HepG2 (cell line): ENCODE results near the gene FITM1. TPM values are rescaled to one million over a fixed set of nuclear protein-coding genes. Genes with fewer than 3 reads are reported as not detected.

Source experiments
- ARID5B ChIP-seq: IDR thresholded peaks from 2 replicates; pipeline ENCODE4 v1.4.0; 2020; ENCODE audit warnings: mild to moderate bottlenecking, missing genetic modification reagents
- BCL6 ChIP-seq: IDR thresholded peaks from 2 replicates; pipeline ENCODE4 v1.6.1; 2016; ENCODE audit warnings: missing genetic modification reagents, missing compliant biosample characterization
- CENPX ChIP-seq: sonication (generic); formaldehyde crosslinking; IDR thresholded peaks from 2 replicates; pipeline ENCODE4 v1.9.0; 2021; ENCODE audit warnings: mild to moderate bottlenecking, missing genetic modification reagents, moderate library complexity
- DRAP1 ChIP-seq: IDR thresholded peaks from 2 replicates; pipeline ENCODE4 v1.6.1; 2016; ENCODE audit warnings: missing genetic modification reagents, missing compliant biosample characterization
- GABPA ChIP-seq, 2 experiments: IDR thresholded peaks; 2 replicates each; pipeline ENCODE4 v1.6.1; 2011 to 2016; ENCODE audit warnings: low read depth in 2 of 2, low read length in 1 of 2, missing biosample characterization in 1 of 2, missing genetic modification characterization in 1 of 2
- IRF2 ChIP-seq: IDR thresholded peaks from 2 replicates; pipeline ENCODE4 v1.6.1; 2018; ENCODE audit warnings: missing genetic modification reagents, missing compliant biosample characterization
- SAFB2 ChIP-seq: sonication (generic); formaldehyde crosslinking; IDR thresholded peaks from 2 replicates; pipeline ENCODE4 v1.5.1; 2020; ENCODE audit warnings: missing genetic modification reagents, low read depth, mild to moderate bottlenecking, borderline replicate concordance
- SAP130 ChIP-seq: IDR thresholded peaks from 2 replicates; pipeline ENCODE4 v1.6.1; 2016; ENCODE audit warnings: low read depth
- TBX3 ChIP-seq: fragments of 450-650 bp; IDR thresholded peaks from 2 replicates; pipeline ENCODE4 v1.6.1; 2017; ENCODE audit warnings: antibody characterized with exemption, mild to moderate bottlenecking, inconsistent platforms, borderline replicate concordance
- TRAFD1 ChIP-seq: sonication (generic); formaldehyde crosslinking; IDR thresholded peaks from 2 replicates; pipeline ENCODE4 v1.5.1; 2020; ENCODE audit warnings: missing genetic modification reagents, mild to moderate bottlenecking, borderline replicate concordance
- ZNF292 ChIP-seq: sonication (generic); formaldehyde crosslinking; IDR thresholded peaks from 2 replicates; pipeline ENCODE4 v1.8.1; 2022; ENCODE audit warnings: mild to moderate bottlenecking, low read depth, missing genetic modification reagents, borderline replicate concordance
- ZNF431 ChIP-seq: sonication (generic); formaldehyde crosslinking; IDR thresholded peaks from 2 replicates; pipeline ENCODE4 v1.9.0; 2022; ENCODE audit warnings: missing genetic modification reagents, low read depth, mild to moderate bottlenecking, borderline replicate concordance
- ZNF446 ChIP-seq: sonication (generic); formaldehyde crosslinking; IDR thresholded peaks from 2 replicates; pipeline ENCODE4 v1.5.0; 2020; ENCODE audit warnings: mild to moderate bottlenecking, missing genetic modification reagents
- ZNF512 ChIP-seq: sonication (generic); formaldehyde crosslinking; IDR thresholded peaks from 2 replicates; pipeline ENCODE4 v1.4.0; 2020; ENCODE audit warnings: mild to moderate bottlenecking, missing genetic modification reagents
- ZNF616 ChIP-seq: sonication (generic); formaldehyde crosslinking; IDR thresholded peaks from 2 replicates; pipeline ENCODE4 v1.5.0; 2020; ENCODE audit warnings: low read depth, mild to moderate bottlenecking, missing genetic modification reagents
- polyA plus RNA-seq, 8 experiments: library from polyadenylated mRNA; depleted of rRNA in 3 of 8; stranded (reverse) in 7 of 8; unstranded in 1 of 8; fragments of >200 nt; fragmentation: Illumina TruSeq in 4 of 8; extraction: Trizol in 4 of 8; gene quantifications; 2 replicates each; pipeline versions ENCODE4 v1.2.1 to v1.2.3, GENCODE V29; 2011 to 2016; ENCODE audit warnings: low read depth in 4 of 8, missing spikeins in 1 of 8, mixed read lengths in 1 of 8; ENCODE audit not compliant: insufficient read depth in 1 of 8
- total RNA-seq, 5 experiments: library from RNA; depleted of rRNA; stranded (reverse); fragments of >200 nt; fragmentation: Illumina TruSeq; extraction: Trizol; gene quantifications; 2 replicates each; pipeline ENCODE4 v1.2.3, GENCODE V29; 2016; ENCODE audit warnings: low read depth in 1 of 5
- TF ChIP-seq, protein P1 (sequence below): sonication (generic); formaldehyde crosslinking; IDR thresholded peaks from 2 replicates; pipeline ENCODE4 v1.5.1; 2020; ENCODE audit warnings: missing genetic modification reagents, mild to moderate bottlenecking, borderline replicate concordance
- TF ChIP-seq, protein P2 (sequence below): sonication (generic); formaldehyde crosslinking; conservative IDR thresholded peaks from 2 replicates; pipeline ENCODE4 v1.8.0; 2022; ENCODE audit warnings: mild to moderate bottlenecking, moderate library complexity, missing genetic modification reagents

The FITM1 gene
- total and polyA plus RNA-seq, 2 of the 13 experiments (the other 11 are each of a cell fraction or from before 2014, with no cell fraction given), result 2.7 to 5.8 TPM

- TF ChIP-seq, protein P1, sequence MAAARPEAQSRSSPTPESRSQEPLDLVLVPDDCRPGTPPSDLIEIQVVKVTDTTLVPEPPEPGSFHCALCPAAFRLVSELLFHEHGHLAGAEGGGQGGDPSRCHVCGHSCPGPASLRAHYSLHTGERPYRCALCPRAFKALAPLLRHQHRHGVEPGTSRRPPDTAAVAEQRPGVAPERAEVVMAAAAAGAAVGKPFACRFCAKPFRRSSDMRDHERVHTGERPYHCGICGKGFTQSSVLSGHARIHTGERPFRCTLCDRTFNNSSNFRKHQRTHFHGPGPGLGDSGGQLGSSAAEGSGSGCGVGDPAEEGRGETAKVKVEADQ (CRISPR knock-in tag), result peak; percentile 62; the same call in 1 of the 2 replicates
- TF ChIP-seq IRF2 (no peak), SAP130 (CRISPR knock-in tag) (peak; percentile 57), TBX3 (no peak), GABPA (IDR thresholded peaks at IDR 0.05; ENCODE audit: low read depth, low read length) (no peak), GABPA (CRISPR knock-in tag; IDR thresholded peaks at IDR 0.05; ENCODE audit: low read depth) (no peak), ARID5B (peak; percentile 65; the same call in 1 of the 2 replicates), TRAFD1 (CRISPR knock-in tag) (no peak), ZNF512 (no peak), ZNF431 (CRISPR knock-in tag) (no peak), SAFB2 (CRISPR knock-in tag) (no peak; the same call in 1 of the 2 replicates), CENPX (no peak), DRAP1 (CRISPR knock-in tag) (no peak), ZNF616 (no peak), ZNF292 (CRISPR knock-in tag) (peak; percentile 48; the same call in 1 of the 2 replicates), BCL6 (CRISPR knock-in tag) (no peak), ZNF446 (CRISPR knock-in tag) (no peak)
- TF ChIP-seq, protein P2, sequence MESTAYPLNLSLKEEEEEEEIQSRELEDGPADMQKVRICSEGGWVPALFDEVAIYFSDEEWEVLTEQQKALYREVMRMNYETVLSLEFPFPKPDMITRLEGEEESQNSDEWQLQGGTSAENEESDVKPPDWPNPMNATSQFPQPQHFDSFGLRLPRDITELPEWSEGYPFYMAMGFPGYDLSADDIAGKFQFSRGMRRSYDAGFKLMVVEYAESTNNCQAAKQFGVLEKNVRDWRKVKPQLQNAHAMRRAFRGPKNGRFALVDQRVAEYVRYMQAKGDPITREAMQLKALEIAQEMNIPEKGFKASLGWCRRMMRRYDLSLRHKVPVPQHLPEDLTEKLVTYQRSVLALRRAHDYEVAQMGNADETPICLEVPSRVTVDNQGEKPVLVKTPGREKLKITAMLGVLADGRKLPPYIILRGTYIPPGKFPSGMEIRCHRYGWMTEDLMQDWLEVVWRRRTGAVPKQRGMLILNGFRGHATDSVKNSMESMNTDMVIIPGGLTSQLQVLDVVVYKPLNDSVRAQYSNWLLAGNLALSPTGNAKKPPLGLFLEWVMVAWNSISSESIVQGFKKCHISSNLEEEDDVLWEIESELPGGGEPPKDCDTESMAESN (CRISPR knock-in tag), result peak; percentile 87
Measured at GRCh38 chr14:24080888-24081738, 49.3 kb upstream of the FITM1 start (continued).
